Adrenal gland (tissue), 12 donors: ENCODE results near the gene MRPL38. TPM values are rescaled to one million over a fixed set of nuclear protein-coding genes. Genes with fewer than 3 reads are reported as not detected.
"Not testable (repeated sequence)": the region's sequence is repeated elsewhere in the genome, so short reads cannot be mapped to it uniquely, and the experiment has no call there.

Experiments
- DNase-seq, 7 donors: peaks; one replicate each; pipeline ENCODE4 v3.0.0-alpha.2; 2019 to 2020
- H3K27ac ChIP-seq, 5 donors: fragments of 200-600 bp; sonication (generic) in 4 of 5; 1 replicate in 3 of 5; 2 replicates in 2 of 5; pipeline versions ENCODE4 v1.5.1 to v1.8.0; 2016 to 2020; ENCODE audit warnings: mild to moderate bottlenecking in 1 of 5
- H3K27me3 ChIP-seq: fragments of 200-600 bp; 2 replicates; pipeline ENCODE4 v1.8.0; 2021
- H3K36me3 ChIP-seq, 2 donors: fragments of 200-600 bp; replicated peaks in 1 of 2; 1 replicate in 1 of 2; 2 replicates in 1 of 2; pipeline versions ENCODE4 v1.5.1 to v1.8.0; 2018 to 2022
- H3K4me1 ChIP-seq, 2 donors: fragments of 200-600 bp; replicated peaks in 1 of 2; 1 replicate in 1 of 2; 2 replicates in 1 of 2; pipeline versions ENCODE4 v1.5.1 to v1.8.0; 2018 to 2021
- H3K4me3 ChIP-seq, 4 donors: fragments of 200-600 bp; sonication (generic) in 3 of 4; one replicate each; pipeline ENCODE4 v1.5.1; 2016 to 2018
- H3K9me3 ChIP-seq, 3 donors: fragments of 200-600 bp; sonication (generic) in 1 of 3; replicated peaks in 1 of 3; 1 replicate in 2 of 3; 2 replicates in 1 of 3; pipeline versions ENCODE4 v1.5.1 to v1.8.0; 2016 to 2021
- POLR2A ChIP-seq, 2 donors: fragments of 450-650 bp; IDR thresholded peaks; one replicate each; pipeline ENCODE4 v1.6.1; 2017; ENCODE audit warnings: antibody characterized with exemption in 2 of 2, mild to moderate bottlenecking in 2 of 2, moderate library complexity in 1 of 2
- WGBS, 4 donors: extraction: QIAGEN DNeasy Blood & Tissue Kit in 2 of 4; methylation state at CpG; one replicate each; pipeline versions ENCODE4 v1.1.5 to v1.1.7; 2013 to 2017; 5-methylcytosine and 5-hydroxymethylcytosine counted together
- intact Hi-C, 2 donors: fragments of 100-400 bp; cut with DNase I; formaldehyde crosslinking; loops; one replicate each; pipeline versions ENCODE4 v1.14.1 to v1.15.0; 2022 to 2023
- polyA plus RNA-seq, 3 donors: library from polyadenylated mRNA; stranded (reverse); fragments of 200-250 nt in 2 of 3; fragments of 350-450 nt in 1 of 3; fragmentation: Illumina TruSeq in 1 of 3; extraction: RNeasy Lipid Tissue Mini Kit (QIAGEN cat#74804) in 1 of 3; gene quantifications; one replicate each; pipeline ENCODE4 v1.2.3, GENCODE V29; 2013 to 2014
- total RNA-seq, 9 donors: library from RNA; depleted of rRNA in 4 of 9; stranded (reverse); fragments of >200 nt in 4 of 9; fragments of 120-200 nt in 1 of 9; fragmentation: NEBNext Ultra II Directional in 1 of 9; extraction: Animal tissue kit (Norgen Biotek cat#: 25700) in 1 of 9; gene quantifications; one replicate each; pipeline versions ENCODE4 v1.1.0 to v1.2.4, GENCODE V29; 2013 to 2023
- TF ChIP-seq, protein P1 (sequence below), 6 experiments: fragments of 450-650 bp in 4 of 6; fragments of 200-600 bp in 2 of 6; sonication (generic) in 1 of 6; IDR thresholded peaks; 1 replicate in 5 of 6; 2 replicates in 1 of 6; pipeline versions ENCODE4 v1.5.1 to v1.8.0; 2016 to 2021; ENCODE audit warnings: antibody characterized with exemption in 6 of 6, mild to moderate bottlenecking in 2 of 6, moderate library complexity in 1 of 6
- donor health status: healthy with polysubstance abuse.
- donor health status: Bipolar disorder and iron deficiency.
- donor health status: DM: yes; HTN: yes; CAD: no.
- donor health status: DM: no; HTN: no; CAD: no.
- donor health status: DM: no; HTN: no; CAD: no.
- donor health status: DM: yes; HTN: yes; CAD: no.

The MRPL38 gene
- total and polyA plus RNA-seq, 12 donors = 36.7 to 214 (median 82.7) TPM

DNA sequence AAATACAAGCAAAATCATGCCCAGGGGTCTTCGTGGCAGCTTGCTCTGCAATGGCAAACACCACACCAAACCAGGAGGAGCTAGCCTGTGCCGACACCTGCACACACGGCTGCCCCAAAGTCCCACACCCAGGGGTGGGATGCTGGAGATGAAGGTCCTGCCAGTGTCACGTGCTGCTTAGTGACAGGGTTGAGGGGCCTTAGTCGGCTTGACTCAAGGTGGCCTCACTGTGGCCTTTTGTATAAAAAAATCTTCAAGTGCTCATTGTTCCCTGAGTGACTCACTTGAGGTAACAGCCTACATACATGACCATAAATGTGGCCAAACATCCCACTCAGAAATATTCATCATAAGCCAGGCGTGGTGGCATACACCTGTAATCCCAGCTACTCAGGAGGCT lies 15.2 kb downstream of the MRPL38 start:
- DNase-seq = no peak
- intact Hi-C loops = no loop called here
- Histone ChIP-seq H3K27ac (no peak overlapping the region), H3K4me1 (peaks cover 0 to 1% of the 10 kb centered on the region in 2 donors), H3K4me3 (no peak overlapping the region), H3K27me3 (no peaks in the 10 kb centered on the region), H3K9me3 (no peaks in the 10 kb centered on the region), H3K36me3 (peaks cover 0 to 11% of the 10 kb centered on the region in 2 donors)
- TF ChIP-seq, protein P1, sequence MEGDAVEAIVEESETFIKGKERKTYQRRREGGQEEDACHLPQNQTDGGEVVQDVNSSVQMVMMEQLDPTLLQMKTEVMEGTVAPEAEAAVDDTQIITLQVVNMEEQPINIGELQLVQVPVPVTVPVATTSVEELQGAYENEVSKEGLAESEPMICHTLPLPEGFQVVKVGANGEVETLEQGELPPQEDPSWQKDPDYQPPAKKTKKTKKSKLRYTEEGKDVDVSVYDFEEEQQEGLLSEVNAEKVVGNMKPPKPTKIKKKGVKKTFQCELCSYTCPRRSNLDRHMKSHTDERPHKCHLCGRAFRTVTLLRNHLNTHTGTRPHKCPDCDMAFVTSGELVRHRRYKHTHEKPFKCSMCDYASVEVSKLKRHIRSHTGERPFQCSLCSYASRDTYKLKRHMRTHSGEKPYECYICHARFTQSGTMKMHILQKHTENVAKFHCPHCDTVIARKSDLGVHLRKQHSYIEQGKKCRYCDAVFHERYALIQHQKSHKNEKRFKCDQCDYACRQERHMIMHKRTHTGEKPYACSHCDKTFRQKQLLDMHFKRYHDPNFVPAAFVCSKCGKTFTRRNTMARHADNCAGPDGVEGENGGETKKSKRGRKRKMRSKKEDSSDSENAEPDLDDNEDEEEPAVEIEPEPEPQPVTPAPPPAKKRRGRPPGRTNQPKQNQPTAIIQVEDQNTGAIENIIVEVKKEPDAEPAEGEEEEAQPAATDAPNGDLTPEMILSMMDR (IDR thresholded peaks at IDR 0.05) = no peak
- no peak for TF ChIP-seq POLR2A (IDR thresholded peaks at IDR 0.05)
- WGBS, 4 donors = 79 to 100% (median 82%) methylated on average over 1 to 6 of the region's 6 CpGs

DNA sequence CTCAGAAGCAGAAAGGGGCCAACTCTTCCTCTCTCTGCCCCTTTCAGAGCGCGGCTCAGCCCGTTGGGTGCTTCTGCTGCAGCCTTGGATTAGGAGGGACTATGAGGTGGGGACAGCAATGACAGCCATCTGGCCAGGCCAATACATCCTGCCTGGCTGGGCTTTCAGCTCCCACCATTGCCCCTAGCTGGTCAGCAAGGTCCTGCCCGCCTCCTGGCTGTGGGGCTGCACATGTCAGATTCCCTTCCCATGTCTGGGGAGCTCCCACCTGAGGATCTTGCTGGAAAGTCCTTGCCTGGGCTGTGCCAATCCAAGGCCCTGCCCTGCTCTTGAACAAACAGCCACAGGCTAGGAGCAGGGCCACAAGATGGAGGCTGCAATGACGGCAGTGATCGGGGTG lies 16.2 kb downstream of the MRPL38 start:
- Histone ChIP-seq H3K4me3 (no peak overlapping the region), H3K27ac (no peak overlapping the region), H3K9me3 (no peaks in the 10 kb centered on the region), H3K4me1 (no peaks in the 10 kb centered on the region), H3K36me3 (peaks cover 0 to 11% of the 10 kb centered on the region in 2 donors), H3K27me3 (no peaks in the 10 kb centered on the region)
- TF ChIP-seq, protein P1 (IDR thresholded peaks at IDR 0.05) = no peak
- TF ChIP-seq POLR2A (IDR thresholded peaks at IDR 0.05) = no peak
- DNase-seq = no peak
- intact Hi-C loops = no loop called here
- 76 to 96% (median 84%) methylated on average over 5 to 6 of the region's 6 CpGs for WGBS, 4 donors

DNA sequence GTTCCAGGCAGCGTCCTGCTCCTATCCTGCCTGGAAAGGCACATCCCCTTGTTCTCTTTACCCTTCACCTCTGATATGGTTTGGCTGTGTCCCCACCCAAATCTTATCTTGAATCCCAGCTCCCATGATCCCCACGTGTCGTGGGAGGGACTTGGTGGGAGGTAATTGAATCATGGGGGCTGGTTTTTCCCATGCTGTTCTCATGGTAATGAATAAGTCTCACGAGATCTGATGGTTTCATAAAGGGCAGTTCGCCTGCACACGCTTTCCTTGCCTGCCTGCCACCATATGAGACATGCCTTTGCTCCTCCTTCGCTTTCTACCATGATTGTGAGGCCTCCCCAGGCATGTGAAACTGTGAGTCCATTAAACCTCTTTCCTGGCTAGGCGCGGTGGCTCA lies 18.8 kb downstream of the MRPL38 start:
- H3K36me3 ChIP-seq, intact Hi-C loops, H3K4me3 ChIP-seq, H3K27ac ChIP-seq, H3K9me3 ChIP-seq, H3K27me3 ChIP-seq, DNase-seq, H3K4me1 ChIP-seq: not testable (repeated sequence)
- 84 to 91% (median 86%) methylated on average over 8 to 9 of the region's 9 CpGs for WGBS, 4 donors

DNA sequence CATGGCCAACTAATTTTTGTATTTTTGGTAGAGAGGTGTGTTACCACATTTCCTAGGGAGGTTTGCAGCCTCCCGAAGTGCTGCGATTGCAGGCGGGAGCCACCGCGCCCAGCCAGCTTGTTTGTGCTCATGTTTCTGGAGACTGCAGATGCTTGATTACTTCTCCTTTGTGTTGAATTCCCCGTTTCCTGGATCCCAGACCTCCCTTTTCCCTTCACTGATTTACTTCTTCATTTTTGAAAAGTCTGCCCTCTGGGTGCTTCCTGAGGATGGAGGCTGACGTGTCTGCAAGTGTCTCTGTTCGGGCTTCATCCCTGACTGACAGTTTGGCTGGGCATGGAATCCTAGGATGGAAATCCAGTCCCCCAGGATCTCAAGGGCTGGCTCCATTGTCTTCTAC lies 19.3 kb downstream of the MRPL38 start:
- intact Hi-C loops = no loop called here
- Histone ChIP-seq H3K36me3 (no peaks in the 10 kb centered on the region), H3K4me1 (no peaks in the 10 kb centered on the region), H3K9me3 (no peaks in the 10 kb centered on the region), H3K27ac (no peak overlapping the region), H3K4me3 (no peak overlapping the region), H3K27me3 (no peaks in the 10 kb centered on the region)
- TF ChIP-seq, protein P1 (IDR thresholded peaks at IDR 0.05) = no peak
- no peak for TF ChIP-seq POLR2A (IDR thresholded peaks at IDR 0.05)
- WGBS, 4 donors = 72 to 96% (median 76%) methylated on average over 8 of the region's 8 CpGs
- no peak for DNase-seq

DNA sequence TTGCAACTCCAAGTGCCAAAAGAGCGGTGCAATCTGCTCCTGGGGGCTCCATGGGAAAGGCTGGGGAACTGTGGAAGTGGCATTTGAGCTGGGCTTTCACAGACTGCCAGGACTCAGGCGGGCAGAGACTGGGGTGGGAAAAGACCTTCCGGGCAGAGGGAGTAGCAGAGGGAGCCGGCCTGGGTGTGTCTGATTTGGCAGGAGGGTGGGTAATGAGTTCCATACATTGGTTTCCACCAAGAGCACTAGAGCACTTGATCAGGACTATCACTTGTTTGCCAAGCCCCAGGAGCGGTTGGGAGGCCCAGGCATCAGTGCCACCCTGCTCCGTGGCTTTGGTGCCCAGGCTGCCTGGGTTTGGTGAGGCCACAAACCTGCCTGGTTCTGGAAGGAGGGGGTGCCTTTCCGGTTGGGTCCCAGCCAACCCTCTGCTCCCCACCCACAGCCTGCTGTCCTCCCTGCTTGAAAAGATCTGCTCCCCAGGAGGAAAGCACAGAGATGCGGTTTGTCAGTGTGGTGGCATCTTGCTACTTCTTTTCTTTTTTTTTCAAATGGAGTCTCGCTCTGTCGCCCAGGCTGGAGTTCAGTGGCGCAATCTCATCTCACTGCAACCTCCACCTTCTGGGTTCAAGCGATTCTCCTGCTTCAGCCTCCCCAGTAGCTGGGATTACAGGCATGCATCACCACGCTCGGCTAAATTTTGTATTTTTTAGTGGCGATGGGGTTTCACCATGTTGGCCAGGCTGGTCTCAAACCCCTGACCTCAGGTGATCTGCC lies 22.8 kb downstream of the MRPL38 start:
- no peak overlapping the region for H3K4me3 ChIP-seq
- 86 to 93% (median 89%) methylated on average over 15 of the region's 15 CpGs for WGBS, 4 donors
- intact Hi-C loops = no loop called here

More for the DNA sequence above, 22.8 kb downstream of the MRPL38 start:
- DNase-seq = no peak
- TF ChIP-seq POLR2A (IDR thresholded peaks at IDR 0.05) = no peak
- TF ChIP-seq, protein P1 (IDR thresholded peaks at IDR 0.05) = no peak
- Histone ChIP-seq H3K27ac (no peak overlapping the region), H3K9me3 (no peaks in the 10 kb centered on the region), H3K36me3 (no peaks in the 10 kb centered on the region), H3K4me1 (peaks cover 2 to 15% of the 10 kb centered on the region in 2 donors), H3K27me3 (no peaks in the 10 kb centered on the region)
